Caki2 (cell line): ENCODE measurements around the gene BNIP3. TPM values are rescaled to one million over a fixed set of nuclear protein-coding genes. Genes with fewer than 3 reads are reported as not detected.
"Not testable (repeated sequence)": the region's sequence is repeated elsewhere in the genome, so short reads cannot be mapped to it uniquely, and the experiment has no call there.

Experiments
- DNase-seq: peaks from one replicate; pipeline ENCODE4 v3.0.0-alpha.2; 2015; ENCODE audit warnings: low read depth
- in situ Hi-C: cut with HindIII; loops from 2 replicates; pipeline ENCODE4 v1.10.0; 2016; ENCODE audit warnings: low sequenced_read_pairs, low pct_unique_long_range_greater_than_20kb, mixed read lengths
- total RNA-seq: library from RNA; depleted of rRNA; stranded (reverse); fragments of >200 nt; shearing (Covaris generic); gene quantifications from 2 replicates; pipeline ENCODE4 v1.2.3, GENCODE V29; 2014; ENCODE audit warnings: low replicate concordance

BNIP3 gene
- total RNA-seq, 1 experiment from 2014 or later = 564 TPM

GRCh38 chr10:132005147-132005546 is 23.4 kb upstream of the BNIP3 start:
- DNase-seq = no peak

DNA sequence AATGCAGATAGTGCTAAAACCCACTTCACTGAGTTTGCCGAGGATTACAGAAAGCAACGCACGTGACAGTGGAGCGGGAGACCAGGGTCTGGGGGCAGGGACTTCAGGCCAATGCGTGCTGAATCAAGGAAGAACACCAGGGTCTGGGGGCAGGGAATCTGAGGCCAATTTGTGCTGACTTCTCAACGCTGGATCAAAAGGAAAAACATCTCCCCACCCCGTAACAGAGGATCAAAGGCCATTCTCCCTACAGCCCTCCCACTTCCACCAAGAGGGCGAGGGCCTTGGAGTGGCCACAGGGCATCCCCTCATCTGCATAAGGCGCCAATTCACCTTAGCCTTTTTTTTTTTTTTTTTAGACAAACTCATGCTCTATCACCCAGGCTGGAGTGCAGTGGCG is 22.3 kb upstream of the BNIP3 start:
- in situ Hi-C loops = no loop called here

More at GRCh38 chr10:132005147-132005546, 23.4 kb upstream of the BNIP3 start:
- in situ Hi-C loops = no loop called here

GRCh38 chr10:132003282-132003924 is 21.7 kb upstream of the BNIP3 start:
- in situ Hi-C loops = no loop called here
- DNase-seq = no peak

More for the DNA sequence above, 22.3 kb upstream of the BNIP3 start:
- no peak for DNase-seq

- DNase-seq = no peak
- in situ Hi-C loops = no loop called here
Measured at GRCh38 chr10:132002004-132002403, 20.3 kb upstream of the BNIP3 start.

- in situ Hi-C loops = no loop called here
- DNase-seq = peak; percentile 81
Measured at GRCh38 chr10:132001238-132001972, 19.7 kb upstream of the BNIP3 start.

- DNase-seq = no peak
- in situ Hi-C loops = no loop called here
Measured at GRCh38 chr10:131998845-131999681, 17.3 kb upstream of the BNIP3 start.

GRCh38 chr10:131998050-131998844 is 16.5 kb upstream of the BNIP3 start:
- in situ Hi-C loops = no loop called here
- no peak for DNase-seq

DNA sequence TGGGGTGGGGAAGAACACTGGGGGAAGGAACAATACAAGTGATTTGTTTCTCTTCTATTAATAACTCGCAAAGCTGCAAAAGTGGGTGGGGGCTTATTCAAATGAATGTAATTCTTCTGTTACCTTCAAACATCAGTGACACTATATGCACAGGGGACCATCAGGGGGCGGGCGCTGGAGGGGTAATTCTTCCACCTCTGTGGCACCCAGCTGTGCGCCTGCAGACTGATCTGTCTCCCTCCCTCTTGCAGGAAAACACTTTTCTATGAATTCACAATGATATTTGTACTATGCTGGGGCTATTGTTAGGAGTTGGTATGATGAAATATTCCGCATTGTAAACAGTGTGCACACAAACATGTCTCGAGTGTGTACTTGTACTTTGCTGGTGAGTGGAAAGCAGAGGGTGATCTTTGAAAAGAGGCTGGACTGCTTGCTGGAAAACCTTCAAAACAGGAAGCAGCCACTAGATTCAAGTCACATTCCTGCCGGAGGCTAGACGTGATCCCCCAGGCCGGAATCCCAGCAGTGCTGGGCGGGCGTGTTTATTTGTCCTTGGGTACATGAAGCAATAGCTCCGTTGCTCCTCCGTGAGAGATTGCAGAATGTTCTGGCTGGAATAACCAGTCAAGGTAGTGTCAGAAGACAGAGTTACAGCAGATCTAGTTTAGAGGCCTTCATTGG is 15.8 kb upstream of the BNIP3 start:
- in situ Hi-C loops = no loop called here
- no peak for DNase-seq

DNA sequence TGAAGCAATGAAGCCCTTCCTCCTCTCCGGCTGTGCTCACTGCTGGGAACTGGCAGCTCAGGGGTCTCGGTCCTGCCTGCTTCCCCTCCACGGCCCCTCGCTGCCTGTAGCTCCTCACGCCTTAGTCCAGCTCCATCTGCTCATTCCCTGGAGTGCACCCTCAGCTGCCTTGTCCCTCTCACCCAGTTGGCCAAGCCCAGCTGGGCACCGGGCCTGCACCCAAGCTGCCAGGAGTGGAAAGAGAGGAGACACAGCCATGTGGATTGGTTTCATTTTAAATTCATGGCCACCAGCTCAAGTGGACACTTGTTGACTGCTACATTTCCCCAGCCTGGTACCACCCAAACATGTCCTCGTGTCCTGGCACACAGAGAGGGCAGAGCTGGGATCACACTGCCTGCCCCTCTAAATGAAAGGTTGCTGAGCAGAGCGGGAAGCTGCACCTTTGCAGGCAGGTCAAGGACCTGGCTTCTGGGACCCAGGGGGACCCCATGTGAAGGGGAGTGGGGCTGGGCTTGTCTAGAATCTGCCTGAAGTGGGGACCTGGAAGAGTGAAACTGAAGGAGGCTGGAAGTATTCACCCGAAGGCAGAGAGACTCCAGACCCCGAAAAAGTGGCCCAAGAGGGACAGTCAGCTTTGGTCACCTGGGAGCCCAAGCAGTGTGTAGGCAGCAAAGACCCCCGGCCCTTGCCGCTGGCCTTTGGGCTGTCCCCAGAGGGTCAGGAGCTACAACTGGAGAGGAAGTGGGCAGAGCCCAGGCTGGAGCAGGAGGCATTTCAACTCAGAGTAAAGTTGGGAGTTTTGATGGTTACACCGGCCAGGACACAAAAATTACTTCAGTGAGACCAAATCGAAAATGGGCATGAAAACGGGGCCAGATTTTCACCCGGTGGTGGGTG is 15.0 kb upstream of the BNIP3 start:
- DNase-seq = no peak
- in situ Hi-C loops = no loop called here

DNA sequence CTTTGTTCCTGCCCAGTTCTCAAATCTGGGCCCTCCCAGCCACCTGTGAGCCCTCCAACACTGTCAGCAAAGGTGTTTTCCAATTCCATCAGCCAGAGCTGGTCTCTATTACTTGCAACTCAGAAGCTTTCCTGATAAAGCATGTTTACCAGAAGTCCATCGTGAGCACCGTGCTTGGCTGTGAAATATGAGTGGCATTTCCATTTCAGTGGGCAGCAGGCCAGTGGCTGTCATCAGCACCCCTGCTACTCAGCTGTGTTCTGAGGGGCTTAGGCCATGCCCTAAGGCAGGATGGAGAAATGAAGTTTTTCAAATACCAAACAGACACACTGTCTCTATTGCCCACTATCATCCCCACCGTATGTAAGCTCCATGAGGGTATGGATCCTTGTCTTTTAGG is 12.7 kb upstream of the BNIP3 start:
- in situ Hi-C loops = no loop called here
- DNase-seq = no peak

DNA sequence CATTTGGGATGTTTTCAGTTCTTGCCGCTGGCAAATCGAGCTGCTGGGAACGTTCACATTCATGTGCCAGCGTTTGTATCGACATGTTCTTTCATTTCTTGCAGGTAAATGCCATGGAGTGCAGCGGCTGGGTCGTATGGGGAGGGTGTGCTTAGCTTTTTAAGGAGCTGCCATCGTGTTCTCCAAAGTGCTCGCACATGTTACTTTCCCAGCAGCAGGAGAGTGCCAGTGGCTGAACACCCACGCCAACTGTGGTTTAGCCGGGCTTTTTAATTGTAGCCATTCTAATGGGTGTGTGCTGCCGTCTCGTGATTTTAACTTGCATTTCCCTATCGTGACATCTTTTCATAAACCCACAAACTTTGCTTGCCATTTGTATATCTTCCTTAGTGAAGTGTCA is 11.6 kb upstream of the BNIP3 start:
- in situ Hi-C loops = no loop called here
- no peak for DNase-seq

DNA sequence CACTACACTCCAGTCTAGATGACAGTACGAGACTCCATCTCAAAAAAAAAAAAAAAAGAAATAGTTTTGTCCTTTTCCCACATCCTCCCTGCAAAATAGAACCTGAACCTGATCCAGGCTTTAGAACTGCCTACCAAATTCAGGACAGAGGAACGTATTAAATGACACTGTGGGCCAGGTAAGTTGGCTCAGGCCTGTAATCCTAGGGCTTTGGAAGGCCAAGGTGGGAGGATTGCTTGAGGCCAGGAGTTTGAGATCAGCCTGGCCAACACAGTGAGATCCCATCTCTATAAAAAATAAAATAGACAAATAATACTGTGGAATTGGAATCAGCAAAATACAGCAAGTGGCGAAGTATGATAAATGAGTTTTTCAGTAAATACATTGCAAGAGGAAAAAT is 10.0 kb upstream of the BNIP3 start:
- DNase-seq = no peak
- in situ Hi-C loops = no loop called here

DNA sequence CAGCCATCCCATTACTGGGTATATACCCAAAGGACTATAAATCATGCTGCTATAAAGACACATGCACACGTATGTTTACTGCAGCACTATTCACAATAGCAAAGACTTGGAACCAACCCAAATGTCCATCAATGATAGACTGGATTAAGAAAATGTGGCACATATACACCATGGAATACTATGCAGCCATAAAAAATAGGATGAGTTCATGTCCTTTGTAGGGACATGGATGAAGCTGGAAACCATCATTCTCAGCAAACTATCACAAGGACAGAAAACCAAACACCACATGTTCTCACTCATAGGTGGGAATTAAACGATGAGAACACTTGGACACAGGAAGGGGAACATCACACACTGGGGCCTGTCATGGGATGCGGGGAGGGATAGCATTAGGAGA is 6.1 kb upstream of the BNIP3 start:
- in situ Hi-C loops, DNase-seq: not testable (repeated sequence)

DNA sequence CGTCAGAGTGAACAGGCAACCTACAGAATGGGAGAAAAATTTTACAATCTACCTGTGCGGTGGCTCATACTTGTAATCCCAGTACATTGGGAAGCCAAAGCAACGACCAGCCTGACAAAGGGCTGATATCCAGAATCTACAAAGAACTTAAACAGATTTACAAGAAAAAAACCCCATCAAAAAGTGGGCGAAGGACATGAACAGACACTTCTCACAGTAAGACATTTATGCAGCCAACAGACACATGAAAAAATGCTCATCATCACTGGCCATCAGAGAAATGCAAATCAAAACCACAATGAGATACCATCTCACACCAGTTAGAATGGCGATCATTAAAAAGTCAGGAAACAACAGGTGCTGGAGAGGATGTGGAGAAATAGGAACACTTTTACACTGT is 5.6 kb upstream of the BNIP3 start:
- DNase-seq, in situ Hi-C loops: not testable (repeated sequence)

GRCh38 chr10:131986851-131987250 is 5.1 kb upstream of the BNIP3 start:
- in situ Hi-C loops, DNase-seq: not testable (repeated sequence)

DNA sequence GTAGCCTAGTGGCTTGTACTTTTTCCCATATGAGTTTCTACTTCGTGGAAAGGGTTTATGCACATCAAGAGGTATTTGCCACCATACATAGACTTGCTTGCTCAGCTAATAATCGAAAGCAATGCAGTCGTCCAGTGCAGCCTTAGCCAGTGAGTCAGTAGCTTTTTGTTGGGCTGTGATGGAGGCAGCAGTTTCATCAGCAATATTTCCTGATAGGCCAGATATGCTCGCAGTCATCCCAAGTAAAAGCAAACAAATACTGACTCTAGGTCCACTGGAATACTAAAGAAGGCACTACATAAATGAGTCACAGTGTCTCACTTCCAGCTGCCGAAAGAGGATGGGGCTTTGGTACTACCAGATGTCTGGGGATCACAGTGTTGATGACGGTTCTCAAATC is 2.1 kb upstream of the BNIP3 start:
- DNase-seq = peak; percentile 60
- in situ Hi-C loops = no loop called here

DNA sequence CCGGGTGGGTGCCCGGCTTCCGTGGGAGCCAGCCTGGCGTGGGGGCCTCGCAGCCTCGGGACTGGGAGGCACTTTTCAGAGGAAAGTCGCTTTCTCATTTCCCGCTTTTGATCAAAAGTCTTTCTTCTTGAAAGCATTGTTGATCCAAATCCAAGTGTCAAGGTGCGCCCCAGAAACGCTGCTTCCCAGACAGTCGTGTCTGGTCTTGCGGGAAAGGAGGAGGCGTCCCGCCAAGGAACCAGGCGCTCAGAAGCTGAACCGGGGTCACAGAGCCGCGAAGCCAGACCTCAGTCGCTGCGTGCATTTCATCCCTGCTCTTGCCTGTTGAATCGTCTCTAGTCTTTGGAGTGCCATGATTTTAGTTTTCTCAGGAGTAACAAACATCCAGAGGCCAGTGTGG is 1.1 kb upstream of the BNIP3 start:
- in situ Hi-C loops = no loop called here
- no peak for DNase-seq
